Activated CD4-positive, alpha-beta T cell treated with anti-CD3 and anti-CD28 coated beads for 24 hours (primary cell): ENCODE measurements around the gene CCDC82.
A peak's percentile ranks its signal among the peaks of the same experiment; 100 is the strongest.
"Not testable (repeated sequence)": the region's sequence is repeated elsewhere in the genome, so short reads cannot be mapped to it uniquely, and the experiment has no call there.

Source experiments
- DNase-seq, 2 donors: peaks; one replicate each; pipeline ENCODE4 v3.0.0-alpha.2; 2020; ENCODE audit warnings: low read depth in 2 of 2

The CCDC82 gene

DNA sequence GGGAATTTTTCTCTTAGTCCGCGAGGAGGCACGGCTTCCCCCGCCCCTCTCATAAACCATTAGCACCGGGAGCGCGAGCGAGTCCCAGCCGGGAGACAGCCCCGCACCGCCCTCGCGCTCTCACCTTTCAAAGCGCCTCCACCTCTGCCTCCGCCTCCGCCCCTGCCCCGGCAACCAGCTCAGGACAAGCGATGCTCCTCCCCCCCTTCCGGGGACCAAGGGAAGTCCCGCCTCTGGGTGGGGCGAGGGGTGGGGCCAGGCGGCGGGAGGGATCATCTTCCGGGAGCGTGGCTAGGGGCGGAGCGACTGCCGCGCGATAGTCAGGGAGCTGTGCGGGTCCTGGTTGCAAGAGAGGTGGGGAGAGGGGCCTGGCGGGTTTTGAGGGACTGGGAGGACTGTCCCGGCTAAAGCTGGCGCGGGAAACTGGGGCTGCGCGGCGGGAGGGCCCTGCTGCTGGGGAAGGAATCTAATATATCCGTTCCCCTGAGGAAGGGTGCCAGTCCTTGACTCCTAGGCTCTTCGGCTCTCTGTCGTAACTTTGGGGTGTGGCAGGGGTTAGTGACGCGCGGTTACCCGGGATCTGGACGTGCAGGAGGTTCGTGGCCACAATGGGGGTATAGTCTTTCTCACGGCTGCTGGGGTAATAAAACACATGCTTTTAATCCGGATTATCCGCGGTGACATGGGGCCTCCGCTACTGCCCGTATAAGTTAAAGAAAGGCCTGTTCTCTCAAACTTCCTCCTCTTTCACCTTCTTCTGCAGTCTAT is at the start of gene CCDC82, which contains the start of gene JRKL:
Gene CCDC82 (minus strand): TSS at position 193 of the 768 bp plus-strand sequence. CDS start 5,165 bp downstream, outside the sequence.
Gene JRKL (plus strand): TSS at position 294 of the 768 bp plus-strand sequence. CDS start 637 bp downstream, outside the sequence.
- DNase-seq, result peak; percentile 96 to 98

DNA sequence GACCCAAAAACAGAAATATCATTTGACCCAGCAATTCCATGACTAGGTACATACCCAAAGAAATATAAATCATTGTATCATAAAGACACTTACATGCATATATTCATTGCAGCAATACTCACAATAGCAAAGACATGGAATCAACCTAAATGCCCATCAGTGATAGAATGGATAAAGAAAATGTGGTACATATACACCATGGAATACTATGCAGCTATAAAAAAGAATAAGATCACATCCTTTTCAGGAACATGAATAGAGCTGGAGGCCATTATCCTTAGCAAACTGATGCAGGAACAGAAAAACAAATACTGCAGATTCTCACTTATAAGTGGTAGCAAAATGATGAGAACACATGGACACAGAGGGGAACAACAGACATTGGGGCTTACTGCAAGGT is 42.9 kb upstream of the CCDC82 start:
- DNase-seq, result not testable (repeated sequence)

DNA sequence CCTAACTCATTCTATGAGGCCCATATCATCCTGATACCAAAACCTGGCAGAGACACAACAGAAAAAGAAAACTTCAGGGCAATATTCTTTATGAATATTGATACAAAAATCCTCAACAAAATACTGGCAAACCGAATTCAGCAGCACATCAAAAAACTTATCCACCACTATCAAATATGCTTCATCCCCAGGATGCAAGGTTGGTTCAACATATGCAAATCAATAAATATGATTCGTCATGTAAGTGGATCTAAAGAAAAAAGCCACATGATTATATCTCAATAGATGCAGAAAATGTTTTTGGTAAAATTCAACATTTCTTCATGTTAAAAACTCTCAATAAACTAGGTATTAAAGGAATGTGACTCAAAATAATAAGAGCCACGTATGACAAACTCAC is 41.0 kb upstream of the CCDC82 start:
- DNase-seq, result no peak

DNA sequence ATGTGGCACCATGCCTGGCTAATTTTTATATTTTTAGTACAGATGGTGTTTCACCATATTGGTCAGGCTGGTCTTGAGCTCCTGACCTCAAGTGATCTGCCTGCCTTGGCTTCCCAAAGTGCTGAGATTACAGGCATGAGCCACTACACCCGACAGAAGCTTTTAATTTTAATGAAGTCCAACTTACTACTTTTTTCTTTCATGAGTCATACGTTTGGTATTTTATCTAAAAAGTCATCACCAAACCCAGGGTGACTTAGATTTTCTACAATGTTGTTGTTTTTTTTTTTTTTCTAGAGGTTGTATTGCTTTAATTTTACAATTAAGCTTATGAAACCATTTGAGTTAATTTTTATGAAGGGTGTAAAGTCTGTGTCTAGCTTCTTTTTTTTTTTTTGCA is 35.0 kb upstream of the CCDC82 start:
- no peak for DNase-seq

DNA sequence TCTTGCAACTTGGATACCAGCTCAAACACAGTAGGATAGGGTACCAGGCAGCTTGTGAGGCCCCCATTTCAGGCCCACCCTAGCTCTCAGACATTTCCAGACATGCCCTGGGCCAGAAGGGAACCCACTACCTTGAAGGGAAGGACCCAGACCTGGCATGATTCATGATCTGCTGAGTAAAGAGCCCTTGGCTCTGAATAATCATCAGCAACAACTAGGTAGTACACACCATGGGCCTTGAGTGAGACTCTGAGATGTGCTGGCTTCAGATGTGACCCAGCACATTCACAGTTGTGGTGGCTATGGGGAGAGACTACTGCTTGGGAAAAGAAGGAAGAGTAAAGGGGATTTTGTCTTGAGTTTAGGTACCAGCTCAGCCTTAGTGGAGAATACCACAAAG is 23.7 kb upstream of the CCDC82 start:
- no peak for DNase-seq

DNA sequence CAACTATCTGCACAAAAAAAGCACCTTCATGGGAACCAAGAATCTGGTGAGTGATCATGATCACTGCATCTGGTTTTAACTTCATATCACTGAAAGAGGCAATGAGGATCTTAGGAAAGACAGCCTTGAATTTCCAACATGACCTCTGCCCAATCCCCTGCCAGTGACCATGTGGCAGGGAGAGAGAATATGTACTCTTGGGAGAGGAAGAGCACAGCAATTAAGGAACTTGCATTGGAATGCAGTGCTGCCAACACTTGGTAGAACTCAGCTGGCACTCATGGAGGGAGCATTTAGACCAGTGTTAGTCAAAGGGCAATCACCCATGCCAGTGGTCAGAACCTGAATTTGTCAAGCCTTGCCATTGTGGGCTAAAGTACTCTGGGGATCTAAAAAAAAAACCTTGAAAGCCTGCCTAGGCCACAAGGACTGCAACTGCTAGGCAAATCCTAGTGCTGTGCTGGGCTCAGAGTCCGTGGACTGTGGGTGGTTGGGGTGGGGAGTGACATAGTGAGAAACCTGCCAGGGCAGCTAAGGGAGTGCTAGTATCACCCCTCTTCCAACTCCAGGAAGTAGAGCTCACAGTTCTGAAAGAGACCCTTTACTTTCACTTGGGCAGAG is 23.2 kb upstream of the CCDC82 start:
- DNase-seq, result no peak

DNA sequence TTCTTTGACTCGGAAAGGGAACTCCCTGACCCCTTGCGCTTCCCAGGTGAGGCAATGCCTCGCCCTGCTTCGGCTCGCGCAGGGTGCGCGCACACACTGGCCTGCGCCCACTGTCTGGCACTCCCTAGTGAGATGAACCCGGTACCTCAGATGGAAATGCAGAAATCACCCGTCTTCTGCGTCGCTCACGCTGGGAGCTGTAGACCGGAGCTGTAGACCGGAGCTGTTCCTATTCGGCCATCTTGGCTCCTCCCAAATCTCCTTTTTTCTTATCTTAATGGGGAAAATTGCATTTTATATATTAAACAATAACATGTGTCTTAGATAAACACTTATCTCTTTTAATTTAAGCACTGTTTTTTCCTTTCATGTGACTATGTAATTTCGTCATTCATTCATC is 21.7 kb upstream of the CCDC82 start:
- not testable (repeated sequence) for DNase-seq

DNA sequence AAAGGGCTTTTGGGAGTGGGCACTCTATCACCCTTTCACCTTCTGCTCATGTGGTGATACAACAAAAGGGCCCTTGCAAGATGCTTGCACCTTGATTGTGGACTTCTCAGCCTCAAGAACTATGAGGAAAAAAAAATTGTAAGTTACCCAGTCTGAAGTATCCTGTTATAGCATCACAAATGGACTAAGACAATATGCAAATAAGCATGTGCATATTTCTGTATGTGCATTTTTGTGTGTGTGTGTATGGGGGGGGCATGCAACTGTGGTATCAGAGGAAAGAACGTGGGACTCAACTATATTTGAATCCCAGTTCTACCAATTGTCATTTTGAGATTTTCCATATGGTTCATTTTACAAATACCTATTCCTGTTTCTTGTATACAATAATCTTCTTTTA is 11.0 kb upstream of the CCDC82 start:
- DNase-seq, result no peak

DNA sequence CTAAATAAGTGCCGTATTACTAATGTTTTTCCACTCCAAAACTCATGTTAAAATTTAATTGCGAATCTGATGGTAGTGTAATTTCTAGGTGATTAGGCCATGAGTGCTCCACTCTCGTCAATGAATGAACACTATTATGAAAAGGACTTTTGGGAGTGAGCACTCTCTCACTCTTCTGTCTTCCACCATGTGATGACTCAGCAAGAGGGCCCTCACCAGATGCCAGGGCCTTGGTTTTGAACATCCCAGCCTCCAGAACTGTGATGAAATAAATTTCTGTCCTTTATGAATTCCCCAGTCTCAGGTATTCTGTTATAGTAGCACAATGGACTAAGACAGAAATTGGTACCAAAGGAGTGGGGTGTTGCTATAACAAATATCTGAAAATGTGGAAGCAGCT is 8.2 kb upstream of the CCDC82 start:
- no peak for DNase-seq

DNA sequence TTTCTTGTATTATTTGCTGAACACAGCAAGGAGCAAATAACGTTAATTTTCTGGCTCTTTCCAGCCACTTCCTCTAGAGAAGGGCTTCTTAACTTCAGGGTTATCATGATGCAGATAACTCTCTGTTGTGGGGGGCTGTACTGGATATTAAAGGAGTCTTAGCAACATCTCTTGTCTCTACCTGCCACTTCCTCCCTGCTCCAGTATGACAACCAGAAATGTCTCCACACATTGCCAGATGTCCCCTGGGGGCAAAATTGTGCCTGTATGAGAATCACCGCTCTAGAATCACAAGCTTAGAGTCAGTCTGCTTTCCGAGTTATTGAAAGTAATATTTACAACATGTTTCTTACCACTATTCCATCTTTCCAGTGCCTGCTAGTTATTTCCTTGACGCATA is 6.9 kb upstream of the CCDC82 start:
- DNase-seq, result no peak

DNA sequence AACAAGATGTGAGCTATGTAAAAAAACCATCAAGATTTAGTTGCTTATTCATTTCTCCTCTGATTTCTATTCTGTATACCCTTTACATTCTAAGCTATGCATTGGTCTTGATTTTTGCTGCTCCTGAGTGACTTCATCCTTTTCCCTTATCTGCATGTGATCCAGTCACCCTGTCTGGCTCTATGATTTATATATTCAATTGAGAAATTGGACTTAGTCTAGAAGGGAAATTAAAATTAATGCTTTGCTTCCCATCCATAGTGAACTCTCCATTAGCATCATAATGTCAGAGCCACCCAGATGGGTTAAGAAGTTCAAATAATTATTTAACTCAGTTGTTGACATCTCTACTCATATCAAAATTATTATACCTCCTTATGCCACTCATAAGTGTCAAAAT is 5.1 kb upstream of the CCDC82 start:
- DNase-seq, result no peak

DNA sequence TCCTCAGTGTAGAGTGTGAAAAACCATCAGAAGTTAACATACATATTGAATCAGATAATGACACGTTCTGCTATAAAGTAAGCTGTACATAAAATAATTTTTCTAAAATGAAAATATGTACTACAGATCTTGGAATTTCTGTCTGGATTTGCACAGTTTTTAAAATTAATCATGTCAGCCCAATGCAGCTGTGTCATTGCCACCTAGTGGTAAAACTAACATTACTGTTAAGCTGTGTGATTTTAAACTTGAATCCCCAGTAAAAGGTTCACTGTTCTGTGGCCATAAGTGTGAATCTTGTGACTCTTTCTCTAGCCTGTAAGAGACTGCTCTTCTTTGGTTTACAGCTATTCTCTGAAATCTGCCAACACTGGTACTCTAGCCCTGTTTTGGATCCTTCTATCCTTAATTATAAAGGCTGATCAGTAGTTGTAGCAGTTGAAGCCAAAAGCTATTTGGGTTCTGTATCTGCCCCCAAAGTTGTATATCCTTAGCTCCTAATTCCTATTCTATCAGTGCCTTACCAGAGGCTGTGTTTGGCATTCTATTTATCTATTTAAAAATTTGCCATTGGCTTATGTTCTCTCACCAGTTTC is 4.1 kb upstream of the CCDC82 start:
- DNase-seq, result no peak

DNA sequence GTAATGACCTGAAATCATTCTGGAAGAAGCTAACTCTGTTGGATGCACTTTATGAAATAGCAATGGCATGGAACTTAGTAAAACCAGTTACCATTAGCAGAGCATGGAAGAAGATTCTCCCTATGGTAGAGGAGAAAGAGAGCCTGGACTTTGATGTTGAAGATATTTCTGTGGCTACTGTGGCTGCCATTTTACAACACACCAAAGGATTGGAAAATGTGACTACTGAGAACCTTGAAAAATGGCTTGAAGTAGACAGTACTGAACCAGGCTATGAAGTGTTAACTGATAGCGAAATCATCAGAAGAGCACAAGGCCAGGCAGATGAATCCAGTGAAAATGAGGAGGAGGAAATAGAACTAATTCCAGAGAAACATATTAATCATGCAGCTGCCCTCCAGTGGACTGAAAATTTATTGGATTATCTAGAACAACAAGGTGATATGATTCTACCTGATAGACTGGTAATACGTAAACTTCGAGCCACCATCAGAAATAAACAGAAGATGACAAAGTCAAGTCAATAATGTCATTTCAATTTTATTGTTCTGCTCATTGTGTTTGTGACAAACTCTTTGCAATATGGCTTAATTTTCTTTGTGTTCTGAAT is 2.1 kb upstream of the CCDC82 start:
- no peak for DNase-seq

DNA sequence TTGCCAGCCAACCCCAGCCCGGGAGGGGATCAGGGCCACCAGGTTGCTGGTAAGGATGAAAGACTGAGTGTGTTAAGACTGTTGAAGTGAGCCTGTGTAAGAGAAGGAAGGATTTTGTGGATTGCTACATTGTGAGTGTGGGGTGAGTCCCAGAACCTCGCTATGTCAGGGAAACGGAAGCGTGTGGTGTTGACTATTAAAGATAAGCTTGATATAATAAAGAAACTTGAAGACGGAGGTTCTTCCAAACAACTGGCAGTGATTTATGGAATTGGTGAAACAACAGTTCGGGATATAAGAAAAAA is 728 bp upstream of the CCDC82 start:
- no peak for DNase-seq

DNA sequence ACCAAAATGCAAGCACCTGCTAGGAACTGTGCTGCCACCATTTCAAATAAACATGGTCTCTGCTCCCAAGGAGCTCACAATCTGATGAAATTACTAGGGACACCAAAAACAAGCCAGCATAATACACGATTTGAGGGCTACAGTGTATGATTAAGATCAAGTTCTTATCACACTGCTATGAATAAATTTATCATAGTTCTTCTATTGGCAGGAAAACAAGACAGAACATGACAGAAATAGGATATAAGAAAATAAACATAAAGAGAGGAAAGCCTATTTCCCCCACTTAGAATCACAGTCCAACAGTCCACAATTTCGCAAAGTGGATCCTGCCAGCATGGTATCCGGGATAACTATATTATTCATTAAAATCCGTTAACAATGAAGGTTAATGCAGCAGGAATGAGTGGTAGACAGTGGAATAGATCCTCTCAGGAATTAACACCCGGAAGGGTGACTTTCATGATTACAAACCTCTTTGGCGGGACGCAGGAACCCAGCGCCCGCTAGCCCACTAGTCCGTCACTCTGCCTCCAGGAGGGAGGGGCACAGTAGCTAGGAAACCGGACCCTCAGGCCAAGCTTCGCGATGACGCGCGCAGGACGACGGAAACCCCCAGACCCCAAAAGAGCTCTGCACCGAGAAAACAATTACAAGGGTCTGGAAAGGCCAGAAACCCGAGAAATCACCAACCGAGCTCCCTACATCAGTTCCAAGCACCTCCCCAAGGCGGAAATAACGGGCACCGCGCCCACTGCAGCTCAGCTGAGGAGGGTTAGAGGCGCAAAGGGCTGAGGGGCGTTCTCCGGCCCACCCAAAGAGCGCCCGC is 607 bp downstream of the CCDC82 start:
- DNase-seq, result no peak

DNA sequence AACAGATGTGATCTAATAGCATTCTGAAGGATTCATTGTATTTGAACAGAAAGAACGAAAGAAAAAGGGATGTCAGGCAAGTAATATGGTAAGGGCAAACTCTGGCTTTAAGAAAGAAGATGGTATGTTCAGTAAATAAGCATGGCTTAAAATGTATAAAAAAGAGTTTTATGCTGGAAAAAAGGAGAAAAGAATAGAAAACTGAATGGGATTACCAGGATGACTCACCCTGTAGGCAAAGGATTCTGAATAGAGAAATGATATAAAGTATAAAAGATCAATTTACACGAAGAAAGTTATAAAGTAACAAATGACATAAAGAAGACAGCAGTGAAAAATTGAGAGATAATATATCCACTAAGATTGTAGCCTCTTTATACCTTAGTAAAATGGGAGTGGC is 4.5 kb downstream of the CCDC82 start:
- DNase-seq, result no peak

DNA sequence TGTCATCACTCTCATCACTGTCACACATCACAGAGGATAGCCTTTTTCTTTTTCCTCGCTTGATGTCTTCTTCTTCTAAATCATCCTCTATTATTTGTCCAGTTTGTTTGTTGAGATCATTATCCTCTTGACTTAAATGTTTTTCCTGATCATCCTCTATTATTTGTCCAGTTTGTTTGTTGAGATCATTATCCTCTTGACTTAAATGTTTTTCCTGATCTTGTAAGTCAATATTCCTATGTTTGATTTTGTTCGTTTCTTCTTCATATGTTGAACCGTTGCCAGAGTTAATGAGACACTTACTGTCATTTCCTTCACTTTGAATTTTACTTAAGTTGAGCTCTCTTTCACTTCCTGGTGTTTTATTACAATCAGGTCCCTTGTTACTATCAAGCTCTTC is 5.6 kb downstream of the CCDC82 start:
- DNase-seq, result no peak

DNA sequence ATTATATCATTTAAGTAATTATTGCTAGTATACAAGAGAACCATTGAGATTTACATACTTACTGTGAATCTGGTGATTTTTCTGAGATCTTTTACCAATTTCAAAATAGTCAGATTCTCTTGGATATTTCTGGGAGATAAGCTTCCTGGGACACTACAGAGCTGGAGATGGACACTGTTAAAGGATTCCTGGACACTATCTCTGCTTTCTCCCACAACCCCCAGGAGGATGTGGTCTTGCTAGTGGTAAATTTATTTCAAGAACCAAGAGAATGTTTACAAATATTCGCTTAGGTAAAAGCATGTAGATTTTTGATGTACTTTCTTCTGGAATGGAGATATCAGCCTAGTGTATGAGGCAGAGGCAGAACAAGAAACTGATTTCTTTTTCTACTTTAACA is 12.9 kb downstream of the CCDC82 start:
- no peak for DNase-seq

DNA sequence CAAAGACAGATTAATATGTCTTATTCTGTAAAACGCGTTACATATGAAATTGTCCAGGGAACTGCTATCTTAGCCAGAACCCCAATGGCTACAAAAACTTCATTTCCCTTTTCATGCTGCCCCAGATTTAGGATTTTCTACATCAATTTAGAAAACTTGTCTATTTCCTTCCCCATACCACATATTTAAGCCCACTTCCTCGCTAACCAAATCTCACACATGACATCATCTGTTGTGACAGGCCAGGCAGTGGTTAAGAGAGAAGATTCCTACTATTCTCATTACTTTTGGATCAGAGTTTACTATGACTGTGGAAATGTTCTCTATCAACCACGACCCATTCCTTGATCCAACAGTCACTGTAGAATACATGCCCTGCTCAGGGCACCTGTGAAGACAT is 15.9 kb downstream of the CCDC82 start:
- no peak for DNase-seq

DNA sequence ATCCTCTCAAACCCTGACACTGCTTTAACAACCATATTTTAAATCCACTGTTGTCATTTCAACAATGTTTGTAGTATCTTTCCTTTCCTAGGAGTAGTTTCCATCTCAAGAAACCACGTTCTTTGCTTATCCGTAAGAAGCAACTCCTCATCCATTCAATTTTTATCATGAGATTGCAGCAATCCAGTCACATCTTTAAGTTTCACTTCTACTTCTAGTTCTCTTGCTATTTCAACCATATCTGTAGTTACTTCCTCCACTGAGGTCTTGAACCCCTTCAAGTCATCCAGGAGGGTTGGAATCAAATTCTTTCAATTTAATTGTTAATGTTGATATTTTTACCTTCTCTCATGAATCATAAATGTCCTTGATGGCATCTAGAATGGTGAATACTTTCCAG is 22.4 kb downstream of the CCDC82 start:
- no peak for DNase-seq

DNA sequence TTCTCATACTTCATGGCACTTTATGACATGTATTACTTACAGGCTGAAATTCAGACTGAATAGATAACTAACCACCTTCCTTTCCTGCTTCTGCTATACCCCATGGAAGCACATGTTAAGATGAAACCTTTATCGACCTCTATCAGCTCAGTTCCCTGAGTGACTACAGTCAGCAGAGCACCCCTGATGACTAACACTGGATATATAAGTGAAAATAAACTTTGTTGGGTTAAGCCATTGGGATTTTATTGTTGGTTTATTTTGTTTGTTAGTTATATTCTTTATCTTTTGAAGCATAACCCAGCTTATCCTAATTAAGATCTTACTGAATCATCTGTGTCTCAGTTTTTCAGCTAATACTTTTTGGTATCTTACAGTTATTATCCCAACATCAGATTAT is 23.7 kb downstream of the CCDC82 start:
- no peak for DNase-seq

DNA sequence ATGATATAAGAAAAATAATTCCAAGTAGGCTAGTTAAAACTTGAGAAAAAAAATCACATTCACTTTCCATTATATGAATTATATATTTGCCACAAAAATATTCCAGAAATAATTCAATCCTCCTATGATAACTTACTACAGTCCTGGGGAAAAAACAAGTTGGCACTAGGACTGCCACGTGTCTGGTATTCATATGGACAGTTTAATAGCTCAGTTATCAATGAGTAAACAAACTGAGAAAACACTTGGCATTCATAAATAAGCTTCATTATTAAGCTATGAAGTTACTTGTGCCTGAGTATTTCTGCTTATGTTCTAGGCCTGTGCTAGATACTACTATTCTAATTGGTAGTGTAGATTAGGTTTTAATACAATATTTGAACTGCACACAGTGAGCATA is 24.2 kb downstream of the CCDC82 start:
- DNase-seq, result no peak
